ENCODE results near the gene PFDN4.
"Not testable (repeated sequence)": the region's sequence is repeated elsewhere in the genome, so short reads cannot be mapped to it uniquely, and the experiment has no call there.

PFDN4 gene

GRCh38 chr20:54237116-54237943, 29.4 kb downstream of the PFDN4 start:
- H3K27ac ChIP-seq (ENCODE audit: low read depth, low read length) = no peak overlapping the region
- no peaks in the 10 kb centered on the region for H3K36me3 ChIP-seq (ENCODE audit: control insufficient read depth in 5 of 5, insufficient read depth in 5 of 5, low read length in 5 of 5)
- peaks cover 0 to 3% (median 0%) of the 10 kb centered on the region in 5 donors for H3K9me3 ChIP-seq (ENCODE audit: control insufficient read depth in 5 of 5, low read length in 5 of 5)
- H3K4me1 ChIP-seq (ENCODE audit: control insufficient read depth in 5 of 5, insufficient read depth in 5 of 5, low read length in 5 of 5) = no peaks in the 10 kb centered on the region
- no peak overlapping the region for H3K4me3 ChIP-seq (ENCODE audit: low read depth in 1 of 5, low read length in 5 of 5)
- no peak overlapping the region for H3K9ac ChIP-seq (ENCODE audit: low read length in 5 of 5)
- H3K27me3 ChIP-seq (ENCODE audit: control insufficient read depth in 5 of 5, insufficient read depth in 4 of 5, low read length in 5 of 5) = peaks cover 0 to 4% (median 0%) of the 10 kb centered on the region in 5 donors

GRCh38 chr20:54244113-54244512, 36.2 kb downstream of the PFDN4 start:
- no peaks in the 10 kb centered on the region for H3K27me3 ChIP-seq (ENCODE audit: control insufficient read depth in 5 of 5, insufficient read depth in 4 of 5, low read length in 5 of 5)
- H3K9me3 ChIP-seq (ENCODE audit: control insufficient read depth in 5 of 5, low read length in 5 of 5) = peaks cover 0 to 3% (median 0%) of the 10 kb centered on the region in 5 donors
- no peak overlapping the region for H3K27ac ChIP-seq (ENCODE audit: low read depth, low read length)
- H3K36me3 ChIP-seq (ENCODE audit: control insufficient read depth in 5 of 5, insufficient read depth in 5 of 5, low read length in 5 of 5) = no peaks in the 10 kb centered on the region
- no peak overlapping the region for H3K4me3 ChIP-seq (ENCODE audit: low read depth in 1 of 5, low read length in 5 of 5)
- H3K9ac ChIP-seq (ENCODE audit: low read length in 5 of 5) = no peak overlapping the region
- H3K4me1 ChIP-seq (ENCODE audit: control insufficient read depth in 5 of 5, insufficient read depth in 5 of 5, low read length in 5 of 5) = no peaks in the 10 kb centered on the region

- H3K4me1 ChIP-seq (ENCODE audit: control insufficient read depth in 5 of 5, insufficient read depth in 5 of 5, low read length in 5 of 5); H3K36me3 ChIP-seq (ENCODE audit: control insufficient read depth in 5 of 5, insufficient read depth in 5 of 5, low read length in 5 of 5); H3K9ac ChIP-seq (ENCODE audit: low read length in 5 of 5): not testable (repeated sequence)
Observed at GRCh38 chr20:54248705-54249104, 40.8 kb downstream of the PFDN4 start.

GRCh38 chr20:54250691-54251090, 42.8 kb downstream of the PFDN4 start:
- Histone ChIP-seq H3K9ac (ENCODE audit: low read length in 5 of 5) (no peak overlapping the region), H3K4me1 (ENCODE audit: control insufficient read depth in 5 of 5, insufficient read depth in 5 of 5, low read length in 5 of 5) (no peaks in the 10 kb centered on the region), H3K9me3 (ENCODE audit: control insufficient read depth in 5 of 5, low read length in 5 of 5) (peaks cover 0 to 3% (median 0%) of the 10 kb centered on the region in 5 donors), H3K27me3 (ENCODE audit: control insufficient read depth in 5 of 5, insufficient read depth in 4 of 5, low read length in 5 of 5) (no peaks in the 10 kb centered on the region), H3K4me3 (ENCODE audit: low read depth in 1 of 5, low read length in 5 of 5) (no peak overlapping the region), H3K27ac (ENCODE audit: low read depth, low read length) (no peak overlapping the region), H3K36me3 (ENCODE audit: control insufficient read depth in 5 of 5, insufficient read depth in 5 of 5, low read length in 5 of 5) (no peaks in the 10 kb centered on the region)

More at GRCh38 chr20:54248705-54249104, 40.8 kb downstream of the PFDN4 start:
- H3K9me3 ChIP-seq (ENCODE audit: control insufficient read depth in 5 of 5, low read length in 5 of 5); H3K27me3 ChIP-seq (ENCODE audit: control insufficient read depth in 5 of 5, insufficient read depth in 4 of 5, low read length in 5 of 5); H3K4me3 ChIP-seq (ENCODE audit: low read depth in 1 of 5, low read length in 5 of 5); H3K27ac ChIP-seq (ENCODE audit: low read depth, low read length): not testable (repeated sequence)

- Histone ChIP-seq H3K36me3 (ENCODE audit: control insufficient read depth in 5 of 5, insufficient read depth in 5 of 5, low read length in 5 of 5) (no peaks in the 10 kb centered on the region), H3K27ac (ENCODE audit: low read depth, low read length) (no peak overlapping the region), H3K4me3 (ENCODE audit: low read depth in 1 of 5, low read length in 5 of 5) (no peak overlapping the region), H3K9ac (ENCODE audit: low read length in 5 of 5) (no peak overlapping the region), H3K4me1 (ENCODE audit: control insufficient read depth in 5 of 5, insufficient read depth in 5 of 5, low read length in 5 of 5) (no peaks in the 10 kb centered on the region), H3K9me3 (ENCODE audit: control insufficient read depth in 5 of 5, low read length in 5 of 5) (peaks cover 0 to 3% (median 0%) of the 10 kb centered on the region in 5 donors), H3K27me3 (ENCODE audit: control insufficient read depth in 5 of 5, insufficient read depth in 4 of 5, low read length in 5 of 5) (no peaks in the 10 kb centered on the region)
Observed at GRCh38 chr20:54251096-54251495, 43.2 kb downstream of the PFDN4 start.

- Histone ChIP-seq H3K9me3 (ENCODE audit: control insufficient read depth in 5 of 5, low read length in 5 of 5) (no peaks in the 10 kb centered on the region), H3K4me1 (ENCODE audit: control insufficient read depth in 5 of 5, insufficient read depth in 5 of 5, low read length in 5 of 5) (no peaks in the 10 kb centered on the region), H3K9ac (ENCODE audit: low read length in 5 of 5) (no peak overlapping the region), H3K36me3 (ENCODE audit: control insufficient read depth in 5 of 5, insufficient read depth in 5 of 5, low read length in 5 of 5) (no peaks in the 10 kb centered on the region), H3K4me3 (ENCODE audit: low read depth in 1 of 5, low read length in 5 of 5) (no peak overlapping the region), H3K27me3 (ENCODE audit: control insufficient read depth in 5 of 5, insufficient read depth in 4 of 5, low read length in 5 of 5) (no peaks in the 10 kb centered on the region), H3K27ac (ENCODE audit: low read depth, low read length) (no peak overlapping the region)
Observed at GRCh38 chr20:54254596-54254995, 46.7 kb downstream of the PFDN4 start.

- H3K9ac ChIP-seq (ENCODE audit: low read length in 5 of 5) = no peak overlapping the region
- no peaks in the 10 kb centered on the region for H3K27me3 ChIP-seq (ENCODE audit: control insufficient read depth in 5 of 5, insufficient read depth in 4 of 5, low read length in 5 of 5)
- no peak overlapping the region for H3K4me3 ChIP-seq (ENCODE audit: low read depth in 1 of 5, low read length in 5 of 5)
- H3K27ac ChIP-seq (ENCODE audit: low read depth, low read length) = no peak overlapping the region
- no peaks in the 10 kb centered on the region for H3K9me3 ChIP-seq (ENCODE audit: control insufficient read depth in 5 of 5, low read length in 5 of 5)
- no peaks in the 10 kb centered on the region for H3K4me1 ChIP-seq (ENCODE audit: control insufficient read depth in 5 of 5, insufficient read depth in 5 of 5, low read length in 5 of 5)
- no peaks in the 10 kb centered on the region for H3K36me3 ChIP-seq (ENCODE audit: control insufficient read depth in 5 of 5, insufficient read depth in 5 of 5, low read length in 5 of 5)
Observed at GRCh38 chr20:54255157-54255556, 47.3 kb downstream of the PFDN4 start.

GRCh38 chr20:54256202-54256601, 48.3 kb downstream of the PFDN4 start:
- H3K9ac ChIP-seq (ENCODE audit: low read length in 5 of 5) = no peak overlapping the region
- no peak overlapping the region for H3K4me3 ChIP-seq (ENCODE audit: low read depth in 1 of 5, low read length in 5 of 5)
- no peaks in the 10 kb centered on the region for H3K4me1 ChIP-seq (ENCODE audit: control insufficient read depth in 5 of 5, insufficient read depth in 5 of 5, low read length in 5 of 5)
- H3K27me3 ChIP-seq (ENCODE audit: control insufficient read depth in 5 of 5, insufficient read depth in 4 of 5, low read length in 5 of 5) = no peaks in the 10 kb centered on the region
- H3K36me3 ChIP-seq (ENCODE audit: control insufficient read depth in 5 of 5, insufficient read depth in 5 of 5, low read length in 5 of 5) = no peaks in the 10 kb centered on the region
- H3K9me3 ChIP-seq (ENCODE audit: control insufficient read depth in 5 of 5, low read length in 5 of 5) = no peaks in the 10 kb centered on the region
- no peak overlapping the region for H3K27ac ChIP-seq (ENCODE audit: low read depth, low read length)

GRCh38 chr20:54257071-54257816, 49.4 kb downstream of the PFDN4 start:
- no peak overlapping the region for H3K4me3 ChIP-seq (ENCODE audit: low read depth in 1 of 5, low read length in 5 of 5)
- no peak overlapping the region for H3K27ac ChIP-seq (ENCODE audit: low read depth, low read length)
- no peak overlapping the region for H3K9ac ChIP-seq (ENCODE audit: low read length in 5 of 5)
- no peaks in the 10 kb centered on the region for H3K27me3 ChIP-seq (ENCODE audit: control insufficient read depth in 5 of 5, insufficient read depth in 4 of 5, low read length in 5 of 5)
- H3K4me1 ChIP-seq (ENCODE audit: control insufficient read depth in 5 of 5, insufficient read depth in 5 of 5, low read length in 5 of 5) = no peaks in the 10 kb centered on the region
- no peaks in the 10 kb centered on the region for H3K9me3 ChIP-seq (ENCODE audit: control insufficient read depth in 5 of 5, low read length in 5 of 5)
- H3K36me3 ChIP-seq (ENCODE audit: control insufficient read depth in 5 of 5, insufficient read depth in 5 of 5, low read length in 5 of 5) = no peaks in the 10 kb centered on the region

- Histone ChIP-seq H3K36me3 (ENCODE audit: control insufficient read depth in 5 of 5, insufficient read depth in 5 of 5, low read length in 5 of 5) (no peaks in the 10 kb centered on the region), H3K27me3 (ENCODE audit: control insufficient read depth in 5 of 5, insufficient read depth in 4 of 5, low read length in 5 of 5) (no peaks in the 10 kb centered on the region), H3K4me1 (ENCODE audit: control insufficient read depth in 5 of 5, insufficient read depth in 5 of 5, low read length in 5 of 5) (no peaks in the 10 kb centered on the region), H3K4me3 (ENCODE audit: low read depth in 1 of 5, low read length in 5 of 5) (no peak overlapping the region), H3K9me3 (ENCODE audit: control insufficient read depth in 5 of 5, low read length in 5 of 5) (no peaks in the 10 kb centered on the region), H3K9ac (ENCODE audit: low read length in 5 of 5) (no peak overlapping the region), H3K27ac (ENCODE audit: low read depth, low read length) (no peak overlapping the region)
Observed at GRCh38 chr20:54260116-54260515, 52.2 kb downstream of the PFDN4 start.

Data from subcutaneous abdominal adipose tissue (tissue), 5 donors.